Hepatocyte (in vitro differentiated cells): ENCODE data around the gene IL1R1. TPM values are rescaled to one million over a fixed set of nuclear protein-coding genes. Genes with fewer than 3 reads are reported as not detected.

Experiments used
- DNase-seq: peaks from one replicate; pipeline ENCODE4 v3.0.0-alpha.2; 2016; ENCODE audit warnings: low spot score
- H2AFZ ChIP-seq: fragments of 200-600 bp; sonication (generic); 2 replicates; pipeline ENCODE4 v1.6.0; 2016; ENCODE audit warnings: antibody characterized with exemption, mild to moderate bottlenecking
- H3K27ac ChIP-seq: fragments of 200-600 bp; sonication (generic); 2 replicates; pipeline ENCODE4 v1.5.1; 2016; ENCODE audit warnings: mild to moderate bottlenecking
- H3K27me3 ChIP-seq: fragments of 200-600 bp; sonication (generic); 2 replicates; pipeline ENCODE4 v1.6.1; 2016
- H3K36me3 ChIP-seq: fragments of 200-600 bp; sonication (generic); replicated peaks from 2 replicates; pipeline ENCODE4 v1.5.1; 2016; ENCODE audit warnings: low read depth; ENCODE audit not compliant: insufficient read depth
- H3K4me1 ChIP-seq: fragments of 200-600 bp; sonication (generic); 2 replicates; pipeline ENCODE4 v1.5.1; 2016; ENCODE audit warnings: mild to moderate bottlenecking, moderate library complexity; ENCODE audit not compliant: insufficient read depth
- H3K4me2 ChIP-seq: fragments of 200-600 bp; sonication (generic); 2 replicates; pipeline ENCODE4 v1.6.0; 2016
- H3K4me3 ChIP-seq: fragments of 200-600 bp; sonication (generic); 2 replicates; pipeline ENCODE4 v1.5.1; 2016; ENCODE audit warnings: mild to moderate bottlenecking
- H3K79me2 ChIP-seq: fragments of 200-600 bp; sonication (generic); 2 replicates; pipeline ENCODE4 v1.6.0; 2017; ENCODE audit warnings: mild to moderate bottlenecking
- H3K9me2 ChIP-seq: fragments of 200-600 bp; sonication (generic); replicated peaks from 2 replicates; pipeline ENCODE4 v1.6.0; 2017; ENCODE audit warnings: mild to moderate bottlenecking; ENCODE audit not compliant: insufficient read depth
- H3K9me3 ChIP-seq: fragments of 200-600 bp; sonication (generic); 2 replicates; pipeline ENCODE4 v1.5.1; 2016; ENCODE audit warnings: low read depth, mild to moderate bottlenecking
- H4K20me1 ChIP-seq: fragments of 200-600 bp; sonication (generic); 2 replicates; pipeline ENCODE4 v1.6.0; 2016; ENCODE audit warnings: mild to moderate bottlenecking; ENCODE audit not compliant: insufficient read depth, poor library complexity, severe bottlenecking
- EZH2 ChIP-seq: fragments of 200-600 bp; sonication (generic); IDR thresholded peaks from 2 replicates; pipeline ENCODE4 v1.6.1; 2016; ENCODE audit warnings: antibody characterized with exemption, mild to moderate bottlenecking, borderline replicate concordance
- EZH2phosphoT487 ChIP-seq: fragments of 200-600 bp; sonication (generic); IDR thresholded peaks from one replicate; pipeline ENCODE4 v1.6.1; 2018; ENCODE audit warnings: antibody characterized with exemption, mild to moderate bottlenecking, low read depth, moderate library complexity; ENCODE audit not compliant: unreplicated experiment, severe bottlenecking
- WGBS: methylation state at CpG from one replicate; pipeline ENCODE4 v1.1.6; 2016; ENCODE audit warnings: low lambda C conversion rate; ENCODE audit errors: missing lambda C conversion rate; 5-methylcytosine and 5-hydroxymethylcytosine counted together
- polyA plus RNA-seq: library from polyadenylated mRNA; unstranded; fragments of >200 nt; fragmentation: Nextera tagmentation; extraction: Ambion mirVana; gene quantifications from 2 replicates; pipeline ENCODE4 v1.2.1, GENCODE V29; 2016
- total RNA-seq: library from RNA; depleted of rRNA; stranded (reverse); fragments of >200 nt; gene quantifications from 2 replicates; pipeline ENCODE4 v1.2.3, GENCODE V29; 2014
- TF ChIP-seq, protein P1 (sequence below): fragments of 200-600 bp; sonication (generic); IDR thresholded peaks from 2 replicates; pipeline ENCODE4 v1.5.1; 2016; ENCODE audit warnings: antibody characterized with exemption, mild to moderate bottlenecking; ENCODE audit not compliant: poor library complexity

IL1R1 gene
- total and polyA plus RNA-seq, 2 experiments from 2014 or later = 49.6 to 72.8 TPM

- no peak overlapping the region for H2AFZ ChIP-seq
- TF ChIP-seq, protein P1, sequence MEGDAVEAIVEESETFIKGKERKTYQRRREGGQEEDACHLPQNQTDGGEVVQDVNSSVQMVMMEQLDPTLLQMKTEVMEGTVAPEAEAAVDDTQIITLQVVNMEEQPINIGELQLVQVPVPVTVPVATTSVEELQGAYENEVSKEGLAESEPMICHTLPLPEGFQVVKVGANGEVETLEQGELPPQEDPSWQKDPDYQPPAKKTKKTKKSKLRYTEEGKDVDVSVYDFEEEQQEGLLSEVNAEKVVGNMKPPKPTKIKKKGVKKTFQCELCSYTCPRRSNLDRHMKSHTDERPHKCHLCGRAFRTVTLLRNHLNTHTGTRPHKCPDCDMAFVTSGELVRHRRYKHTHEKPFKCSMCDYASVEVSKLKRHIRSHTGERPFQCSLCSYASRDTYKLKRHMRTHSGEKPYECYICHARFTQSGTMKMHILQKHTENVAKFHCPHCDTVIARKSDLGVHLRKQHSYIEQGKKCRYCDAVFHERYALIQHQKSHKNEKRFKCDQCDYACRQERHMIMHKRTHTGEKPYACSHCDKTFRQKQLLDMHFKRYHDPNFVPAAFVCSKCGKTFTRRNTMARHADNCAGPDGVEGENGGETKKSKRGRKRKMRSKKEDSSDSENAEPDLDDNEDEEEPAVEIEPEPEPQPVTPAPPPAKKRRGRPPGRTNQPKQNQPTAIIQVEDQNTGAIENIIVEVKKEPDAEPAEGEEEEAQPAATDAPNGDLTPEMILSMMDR = no peak
- no peak for TF ChIP-seq EZH2
- no peak for TF ChIP-seq EZH2phosphoT487
- no peak overlapping the region for H3K4me3 ChIP-seq
- H3K4me2 ChIP-seq = peak overlapping the region; percentile 35
- peaks cover 9% of the 10 kb centered on the region for H3K79me2 ChIP-seq
- no peak for DNase-seq
- WGBS = 54% methylated on average over 3 of the region's 3 CpGs
- no peaks in the 10 kb centered on the region for H4K20me1 ChIP-seq
- H3K27me3 ChIP-seq = no peaks in the 10 kb centered on the region
- H3K27ac ChIP-seq = peak overlapping the region; percentile 38
- no peaks in the 10 kb centered on the region for H3K9me3 ChIP-seq
- H3K4me1 ChIP-seq = peaks cover 27% of the 10 kb centered on the region
- no peaks in the 10 kb centered on the region for H3K36me3 ChIP-seq
- H3K9me2 ChIP-seq = no peaks in the 10 kb centered on the region
These were observed 34.8 kb upstream of the IL1R1 start for GRCh38 chr2:102107741-102108070.

DNA sequence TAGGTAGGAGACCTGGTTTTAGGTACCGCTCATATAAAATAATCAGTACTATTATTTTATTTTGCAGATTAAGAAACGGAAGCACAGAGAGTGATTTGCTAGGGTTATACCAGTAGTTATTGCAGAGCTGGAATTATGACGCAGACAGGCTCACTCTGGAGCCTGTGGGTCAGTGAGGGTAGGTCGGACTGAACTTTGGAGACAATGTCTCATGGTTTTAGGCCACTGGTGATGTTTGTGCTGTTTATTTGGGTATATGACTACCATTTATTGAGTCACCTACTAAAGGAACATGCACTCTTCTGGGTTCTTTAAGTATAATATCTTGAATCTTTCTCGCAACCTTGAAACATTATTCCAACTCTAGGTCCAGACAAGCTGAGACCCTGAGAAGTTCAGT lies 33.5 kb upstream of the IL1R1 start:
- H3K4me3 ChIP-seq = no peak overlapping the region
- H3K4me1 ChIP-seq = peaks cover 30% of the 10 kb centered on the region
- H3K4me2 ChIP-seq = peak overlapping the region; percentile 35
- no peaks in the 10 kb centered on the region for H3K9me3 ChIP-seq
- peaks cover 9% of the 10 kb centered on the region for H3K79me2 ChIP-seq
- no peaks in the 10 kb centered on the region for H3K36me3 ChIP-seq
- no peaks in the 10 kb centered on the region for H3K9me2 ChIP-seq
- WGBS = 86% methylated on average over 5 of the region's 5 CpGs
- no peak for DNase-seq
- TF ChIP-seq, protein P1 = no peak
- TF ChIP-seq EZH2phosphoT487 = no peak
- no peak for TF ChIP-seq EZH2
- H3K27me3 ChIP-seq = no peaks in the 10 kb centered on the region
- no peak overlapping the region for H3K27ac ChIP-seq
- no peaks in the 10 kb centered on the region for H4K20me1 ChIP-seq
- H2AFZ ChIP-seq = no peak overlapping the region

DNA sequence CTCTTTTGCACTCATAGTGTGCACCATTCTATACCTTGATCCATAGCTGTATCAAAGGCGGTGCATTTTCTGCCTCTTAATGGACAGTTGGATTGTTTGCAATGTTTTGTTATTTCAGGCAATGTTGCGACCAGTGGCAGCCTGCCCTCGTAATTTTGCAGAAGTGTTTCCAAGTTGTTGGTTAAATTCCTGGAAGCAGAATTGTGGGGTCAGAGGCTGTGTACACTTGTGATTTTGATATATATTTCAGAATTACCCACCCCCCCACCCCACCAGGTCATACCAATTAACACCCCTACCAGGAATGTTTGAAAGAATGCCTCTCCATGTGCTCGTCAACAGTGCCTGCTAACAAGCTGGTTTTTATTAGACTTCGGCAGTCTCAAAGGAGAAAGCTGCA lies 32.4 kb upstream of the IL1R1 start:
- TF ChIP-seq EZH2 (no peak), EZH2phosphoT487 (no peak)
- TF ChIP-seq, protein P1 = no peak
- H3K4me2 ChIP-seq = no peak overlapping the region
- H3K27ac ChIP-seq = no peak overlapping the region
- WGBS = 62% methylated on average over 5 of the region's 5 CpGs
- H3K4me3 ChIP-seq = no peak overlapping the region
- no peaks in the 10 kb centered on the region for H3K9me2 ChIP-seq
- no peak overlapping the region for H2AFZ ChIP-seq
- no peaks in the 10 kb centered on the region for H3K27me3 ChIP-seq
- no peaks in the 10 kb centered on the region for H3K9me3 ChIP-seq
- H3K79me2 ChIP-seq = peaks cover 9% of the 10 kb centered on the region
- H3K4me1 ChIP-seq = peaks cover 32% of the 10 kb centered on the region
- no peak for DNase-seq
- no peaks in the 10 kb centered on the region for H4K20me1 ChIP-seq
- H3K36me3 ChIP-seq = no peaks in the 10 kb centered on the region
